Measurements from ENCODE around the gene PPP1R9B. TPM values are rescaled to one million over a fixed set of nuclear protein-coding genes. Genes with fewer than 3 reads are reported as not detected.

PPP1R9B gene
- total RNA-seq, 1 experiment from 2014 or later, result 112 TPM

DNA sequence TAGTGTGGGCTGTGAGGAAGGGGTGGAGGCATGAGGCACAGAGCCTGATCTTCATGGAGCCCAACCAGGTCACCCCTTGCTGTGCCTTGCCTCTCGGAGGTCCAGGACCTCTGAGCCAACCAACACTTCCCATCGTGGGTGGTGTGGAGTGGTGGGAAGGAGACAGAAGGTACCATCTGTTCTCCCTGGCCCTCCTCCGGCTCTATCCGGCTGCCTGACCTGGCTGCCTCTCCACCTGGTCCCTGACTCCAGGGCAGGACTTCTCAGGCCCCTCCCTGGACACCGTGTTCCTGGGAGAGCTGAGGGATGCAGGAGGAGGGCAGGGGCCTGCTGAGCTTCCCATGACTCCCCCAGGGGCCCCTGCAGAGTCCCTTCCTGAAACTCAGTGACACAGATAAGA, 51.5 kb downstream of the PPP1R9B start:
- intact Hi-C loops (cut with micrococcal nuclease), result no loop called here
- no peak overlapping the region for H3K4me3 ChIP-seq (replicated peaks in 1 of 2; ENCODE audit: low read depth in 1 of 2, low read length in 2 of 2)
- no peaks in the 10 kb centered on the region for H3K27me3 ChIP-seq (ENCODE audit: insufficient read depth, low read length)
- RAD21 ChIA-PET (ENCODE audit: low non-redundant PET in 1 of 2, low total read pairs in 2 of 2, uncharacterized antibody in 2 of 2, unreplicated experiment in 2 of 2), result no interaction called here
- no peak for TF ChIP-seq JUND (IDR thresholded peaks at IDR 0.05)
- TF ChIP-seq CBX3 (IDR thresholded peaks at IDR 0.05; ENCODE audit: low read depth), result no peak
- TF ChIP-seq ZNF274 (IDR thresholded peaks at IDR 0.05; ENCODE audit: low read depth, low read length), result no peak
- TF ChIP-seq SRF (IDR thresholded peaks at IDR 0.05; ENCODE audit: low read depth), result no peak
- TF ChIP-seq POLR2A (IDR thresholded peaks at IDR 0.05; ENCODE audit: borderline replicate concordance, extremely low read depth, insufficient read depth, insufficient read length), result no peak
- TF ChIP-seq ZFX (IDR thresholded peaks at IDR 0.05), result no peak
- TF ChIP-seq YY1 (IDR thresholded peaks at IDR 0.05; ENCODE audit: extremely low read depth, insufficient replicate concordance, low read depth, low read length), result no peak
- no peak for TF ChIP-seq TCF7L2 (IDR thresholded peaks at IDR 0.05; ENCODE audit: borderline replicate concordance, extremely low read depth, insufficient read depth, insufficient read length)
- TF ChIP-seq, protein P1, sequence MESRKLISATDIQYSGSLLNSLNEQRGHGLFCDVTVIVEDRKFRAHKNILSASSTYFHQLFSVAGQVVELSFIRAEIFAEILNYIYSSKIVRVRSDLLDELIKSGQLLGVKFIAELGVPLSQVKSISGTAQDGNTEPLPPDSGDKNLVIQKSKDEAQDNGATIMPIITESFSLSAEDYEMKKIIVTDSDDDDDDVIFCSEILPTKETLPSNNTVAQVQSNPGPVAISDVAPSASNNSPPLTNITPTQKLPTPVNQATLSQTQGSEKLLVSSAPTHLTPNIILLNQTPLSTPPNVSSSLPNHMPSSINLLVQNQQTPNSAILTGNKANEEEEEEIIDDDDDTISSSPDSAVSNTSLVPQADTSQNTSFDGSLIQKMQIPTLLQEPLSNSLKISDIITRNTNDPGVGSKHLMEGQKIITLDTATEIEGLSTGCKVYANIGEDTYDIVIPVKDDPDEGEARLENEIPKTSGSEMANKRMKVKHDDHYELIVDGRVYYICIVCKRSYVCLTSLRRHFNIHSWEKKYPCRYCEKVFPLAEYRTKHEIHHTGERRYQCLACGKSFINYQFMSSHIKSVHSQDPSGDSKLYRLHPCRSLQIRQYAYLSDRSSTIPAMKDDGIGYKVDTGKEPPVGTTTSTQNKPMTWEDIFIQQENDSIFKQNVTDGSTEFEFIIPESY (IDR thresholded peaks at IDR 0.05; ENCODE audit: extremely low read depth, insufficient replicate concordance, low read length), result no peak
- TF ChIP-seq EZH2phosphoT487 (IDR thresholded peaks at IDR 0.05; ENCODE audit: borderline replicate concordance), result no peak
- TF ChIP-seq SP1 (IDR thresholded peaks at IDR 0.05; ENCODE audit: low read depth), result no peak
- TF ChIP-seq EZH2 (IDR thresholded peaks at IDR 0.05), result no peak
- no peak for DNase-seq (ENCODE audit: low read depth, low spot score)
- H4K20me1 ChIP-seq (ENCODE audit: insufficient read depth), result no peaks in the 10 kb centered on the region
- no peak overlapping the region for H3K27ac ChIP-seq (ENCODE audit: low read depth, low read length)
- CTCF ChIA-PET, result no interaction called here
- POLR2A ChIA-PET, result no interaction called here
- BruUV-seq (replicated peaks), result no TSS peak
- peaks cover 0 to 7% of the 10 kb centered on the region in 2 experiments; a peak in 2 of 4 replicates for H3K36me3 ChIP-seq (ENCODE audit: control insufficient read depth in 1 of 2, insufficient read depth in 2 of 2, low read length in 2 of 2)
- H3K9me2 ChIP-seq (ENCODE audit: insufficient read depth), result no peaks in the 10 kb centered on the region
- H3K79me2 ChIP-seq (ENCODE audit: insufficient read depth, low read length), result 0 out of 2 replicates have a peak, but pooled peaks cover 6% of the 10 kb centered on the region
- no peak overlapping the region for H3K9ac ChIP-seq (ENCODE audit: low read length)
- H3K4me2 ChIP-seq (ENCODE audit: low read length), result no peak overlapping the region
- no peak for ATAC-seq
- no peak overlapping the region for H2AFZ ChIP-seq (ENCODE audit: low read depth, low read length, poor library complexity, severe bottlenecking)
- peaks cover 43 to 55% of the 10 kb centered on the region in 2 experiments for H3K4me1 ChIP-seq (ENCODE audit: control insufficient read depth in 1 of 2, insufficient read depth in 2 of 2, low read length in 2 of 2)
- H3K9me3 ChIP-seq (ENCODE audit: control insufficient read depth in 1 of 2, insufficient read depth in 1 of 2, low read depth in 1 of 2, low read length in 2 of 2), result no peaks in the 10 kb centered on the region

Data from HCT116 (cell line).